Keratinocyte (primary cell): ENCODE results near the gene CDH1.

Source experiments
- CTCF ChIP-seq, 3 experiments: IDR thresholded peaks in 1 of 3; conservative IDR thresholded peaks in 1 of 3; optimal IDR thresholded peaks in 1 of 3; 2 replicates in 2 of 3; 3 replicates in 1 of 3; pipeline versions ENCODE3 to v1.5.1; 2011; ENCODE audit warnings: low read length in 3 of 3, mild to moderate bottlenecking in 3 of 3, moderate library complexity in 2 of 3, control low read depth in 1 of 3, inconsistent platforms in 1 of 3; ENCODE audit not compliant: insufficient read depth in 2 of 3; ENCODE audit errors: extremely low read depth in 1 of 3
- EZH2 ChIP-seq: IDR thresholded peaks from one replicate; pipeline ENCODE4 v1.6.1; 2012; ENCODE audit warnings: inconsistent platforms, mild to moderate bottlenecking, low read length, moderate library complexity

GRCh38 chr16:68695575-68695974 is 41.5 kb upstream of the CDH1 start:
- TF ChIP-seq CTCF (optimal IDR thresholded peaks at IDR 0.05 in 1 of 3, IDR thresholded peaks at IDR 0.05 in 1 of 3, conservative IDR thresholded peaks at IDR 0.05 in 1 of 3; ENCODE audit: extremely low read depth in 1 of 3, insufficient read depth in 2 of 3, low read length in 3 of 3) (no peak), EZH2 (no peak)
